Stomach (tissue), 9 donors: ENCODE data around the gene HNF1B. TPM values are rescaled to one million over a fixed set of nuclear protein-coding genes. Genes with fewer than 3 reads are reported as not detected.

Experiments
- DNase-seq, 2 donors: peaks; one replicate each; pipeline versions ENCODE4 v3.0.0 to v3.0.0-alpha.2; 2013 to 2019
- H3K27ac ChIP-seq, 5 donors: fragments of 200-600 bp in 4 of 5; sonication (generic) in 4 of 5; one replicate each; pipeline ENCODE4 v1.5.1; 2013 to 2019; ENCODE audit warnings: mild to moderate bottlenecking in 1 of 5, moderate library complexity in 1 of 5
- H3K27me3 ChIP-seq, 3 donors: fragments of 200-600 bp; sonication (generic); one replicate each; pipeline ENCODE4 v1.5.1; 2017 to 2019; ENCODE audit warnings: mixed run types in 1 of 3
- H3K36me3 ChIP-seq, 4 donors: fragments of 200-600 bp; sonication (generic); 1 replicate in 3 of 4; 2 replicates in 1 of 4; pipeline ENCODE4 v1.5.1; 2016 to 2019
- H3K4me1 ChIP-seq, 4 donors: fragments of 200-600 bp; sonication (generic); one replicate each; pipeline ENCODE4 v1.5.1; 2016 to 2019
- H3K4me3 ChIP-seq, 4 donors: fragments of 200-600 bp; sonication (generic) in 3 of 4; one replicate each; pipeline ENCODE4 v1.5.1; 2016 to 2019; ENCODE audit warnings: mild to moderate bottlenecking in 1 of 4
- H3K9me3 ChIP-seq, 4 donors: fragments of 200-600 bp; sonication (generic); one replicate each; pipeline ENCODE4 v1.5.1; 2016 to 2019
- CTCF ChIP-seq, 7 experiments: fragments of 450-650 bp in 4 of 7; fragments of 200-600 bp in 3 of 7; sonication (generic) in 3 of 7; IDR thresholded peaks; one replicate each; pipeline ENCODE4 v1.5.1; 2016 to 2019; ENCODE audit warnings: antibody characterized with exemption in 7 of 7, control low read depth in 2 of 7, mild to moderate bottlenecking in 1 of 7
- EP300 ChIP-seq: sonication (generic); formaldehyde crosslinking; IDR thresholded peaks from one replicate; pipeline ENCODE4 v1.6.1; 2017; ENCODE audit warnings: antibody characterized with exemption
- POLR2A ChIP-seq, 4 donors: fragments of 450-650 bp; IDR thresholded peaks; one replicate each; pipeline ENCODE4 v1.6.1; 2016; ENCODE audit warnings: antibody characterized with exemption in 4 of 4, control low read depth in 2 of 4, mild to moderate bottlenecking in 1 of 4, moderate library complexity in 1 of 4
- POLR2AphosphoS5 ChIP-seq, 3 donors: sonication (generic); formaldehyde crosslinking; IDR thresholded peaks; one replicate each; pipeline ENCODE4 v1.6.1; 2016; ENCODE audit warnings: antibody characterized with exemption in 3 of 3
- WGBS, 5 donors: extraction: QIAGEN DNeasy Blood & Tissue Kit in 3 of 5; methylation state at CpG; one replicate each; pipeline versions ENCODE4 v1.1.5 to v1.1.7; 2013 to 2018; 5-methylcytosine and 5-hydroxymethylcytosine counted together
- intact Hi-C: fragments of 100-400 bp; cut with DNase I; formaldehyde crosslinking; loops from one replicate; pipeline ENCODE4 v1.15.1; 2023; ENCODE audit warnings: low total_unique reads
- polyA plus RNA-seq, 3 donors: library from polyadenylated mRNA; stranded (reverse); fragments of 200-250 nt; gene quantifications; one replicate each; pipeline ENCODE4 v1.2.3, GENCODE V29; 2013
- total RNA-seq, 5 donors: library from RNA; depleted of rRNA; stranded (reverse); fragments of >200 nt; gene quantifications; one replicate each; pipeline versions ENCODE4 v1.1.0 to v1.2.3, GENCODE V29; 2014 to 2016
- donor health status: healthy with polysubstance abuse.
- donor health status: Bipolar disorder and iron deficiency.
- donor health status: healthy.

The HNF1B gene
- total and polyA plus RNA-seq, 8 donors, result 0.58 to 19.2 (median 7.0) TPM

GRCh38 chr17:37696366-37696765 is 48.5 kb downstream of the HNF1B start:
- Histone ChIP-seq H3K4me1 (peaks cover 0 to 6% (median 0%) of the 10 kb centered on the region in 4 donors), H3K9me3 (no peaks in the 10 kb centered on the region), H3K27me3 (peaks cover 0 to 13% (median 0%) of the 10 kb centered on the region in 3 donors), H3K27ac (no peak overlapping the region), H3K36me3 (peaks cover 0 to 32% (median 21%) of the 10 kb centered on the region in 4 donors), H3K4me3 (no peak overlapping the region)
- intact Hi-C loops, result no loop called here
- DNase-seq, result no peak
- 89 to 94% (median 92%) methylated on average over 7 of the region's 7 CpGs for WGBS, 5 donors
- TF ChIP-seq POLR2A (IDR thresholded peaks at IDR 0.05) (no peak), EP300 (no peak), POLR2AphosphoS5 (IDR thresholded peaks at IDR 0.05) (no peak), CTCF (IDR thresholded peaks at IDR 0.05) (no peak)

GRCh38 chr17:37695726-37696125 is 49.1 kb downstream of the HNF1B start:
- H3K27me3 ChIP-seq, result peaks cover 0 to 13% (median 0%) of the 10 kb centered on the region in 3 donors
- TF ChIP-seq POLR2AphosphoS5 (IDR thresholded peaks at IDR 0.05), result no peak
- no peak for TF ChIP-seq EP300
- TF ChIP-seq CTCF (IDR thresholded peaks at IDR 0.05), result no peak
- TF ChIP-seq POLR2A (IDR thresholded peaks at IDR 0.05), result no peak
- 86 to 95% (median 87%) methylated on average over 1 of the region's 1 CpG for WGBS, 5 donors
- peaks cover 0 to 6% (median 0%) of the 10 kb centered on the region in 4 donors for H3K4me1 ChIP-seq
- intact Hi-C loops, result no loop called here
- peaks cover 0 to 32% (median 19%) of the 10 kb centered on the region in 4 donors for H3K36me3 ChIP-seq
- no peak for DNase-seq
- no peak overlapping the region for H3K27ac ChIP-seq
- H3K4me3 ChIP-seq, result no peak overlapping the region
- H3K9me3 ChIP-seq, result no peaks in the 10 kb centered on the region

DNA sequence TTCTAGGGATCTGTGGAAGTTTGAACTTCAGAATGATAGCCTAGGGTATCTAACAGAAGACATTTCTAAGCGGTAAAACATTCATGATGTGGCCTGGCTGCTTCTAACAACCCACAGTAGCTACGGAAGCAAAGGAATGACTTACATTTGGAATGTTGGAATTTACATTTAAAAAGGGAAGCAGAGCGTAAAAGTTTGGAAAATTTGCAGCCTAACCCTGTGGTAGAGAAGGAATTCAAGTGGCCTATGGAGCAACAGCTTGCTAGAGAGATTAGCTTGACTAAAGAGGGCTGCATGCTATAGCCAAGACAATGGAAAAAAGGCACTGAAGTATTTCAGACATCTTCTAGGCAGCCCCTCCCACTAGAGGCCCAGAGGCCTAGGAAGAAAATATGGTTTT is 50.1 kb downstream of the HNF1B start:
- peaks cover 0 to 23% (median 13%) of the 10 kb centered on the region in 4 donors for H3K36me3 ChIP-seq
- 82 to 99% (median 95%) methylated on average over 3 of the region's 3 CpGs for WGBS, 5 donors
- intact Hi-C loops, result no loop called here

GRCh38 chr17:37693328-37693727 is 51.5 kb downstream of the HNF1B start:
- peaks cover 0 to 19% (median 11%) of the 10 kb centered on the region in 4 donors for H3K36me3 ChIP-seq
- peaks cover 0 to 8% (median 0%) of the 10 kb centered on the region in 3 donors for H3K27me3 ChIP-seq
- no peaks in the 10 kb centered on the region for H3K9me3 ChIP-seq
- 81 to 83% (median 82%) methylated on average over 5 of the region's 5 CpGs for WGBS, 5 donors
- H3K4me1 ChIP-seq, result peaks cover 0 to 1% (median 0%) of the 10 kb centered on the region in 4 donors
- H3K27ac ChIP-seq, result no peak overlapping the region
- TF ChIP-seq CTCF (IDR thresholded peaks at IDR 0.05) (no peak), POLR2AphosphoS5 (IDR thresholded peaks at IDR 0.05) (no peak), POLR2A (IDR thresholded peaks at IDR 0.05) (no peak), EP300 (no peak)
- H3K4me3 ChIP-seq, result no peak overlapping the region
- no peak for DNase-seq
- intact Hi-C loops, result no loop called here

More for the DNA sequence above, 50.1 kb downstream of the HNF1B start:
- DNase-seq, result no peak
- H3K27ac ChIP-seq, result no peak overlapping the region
- no peaks in the 10 kb centered on the region for H3K9me3 ChIP-seq
- H3K27me3 ChIP-seq, result peaks cover 0 to 13% (median 0%) of the 10 kb centered on the region in 3 donors
- H3K4me3 ChIP-seq, result no peak overlapping the region
- H3K4me1 ChIP-seq, result peaks cover 0 to 6% (median 0%) of the 10 kb centered on the region in 4 donors
- TF ChIP-seq POLR2A (IDR thresholded peaks at IDR 0.05) (no peak), POLR2AphosphoS5 (IDR thresholded peaks at IDR 0.05) (no peak), EP300 (no peak), CTCF (IDR thresholded peaks at IDR 0.05) (no peak)
